Measurements from ENCODE around the gene CEACAM7.
"Not testable (repeated sequence)": the region's sequence is repeated elsewhere in the genome, so short reads cannot be mapped to it uniquely, and the experiment has no call there.

Gene CEACAM7

GRCh38 chr19:41688098-41688497 is at the start of gene CEACAM7:
Gene CEACAM7, minus strand, starts transcription at chr19:41688270. Its CDS starts 105 bp downstream, at chr19:41688165.
- DNase-seq: no peak

GRCh38 chr19:41735071-41735600 is 47.1 kb upstream of the CEACAM7 start:
- peak; percentile 69 for DNase-seq

GRCh38 chr19:41734585-41734984 is 46.5 kb upstream of the CEACAM7 start:
- DNase-seq: peak; percentile 96

DNA sequence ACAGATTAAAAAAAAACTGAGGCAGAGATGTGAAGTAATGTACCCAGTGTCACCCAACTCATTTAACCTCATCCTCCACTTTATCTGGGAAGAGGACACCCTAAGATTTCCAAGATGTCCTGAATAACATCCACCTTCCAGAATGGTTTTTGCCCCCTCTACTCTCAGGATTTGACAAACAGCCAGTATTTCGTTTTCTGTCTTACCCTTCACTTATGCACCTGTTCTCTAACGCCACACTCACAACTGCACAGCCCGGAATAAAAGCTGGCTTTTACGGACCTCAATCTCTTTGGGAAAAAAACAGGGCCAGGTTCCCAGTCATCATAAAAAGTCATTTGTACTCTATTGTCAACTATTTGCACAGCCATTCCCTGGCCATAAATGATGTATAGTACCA is 46.1 kb upstream of the CEACAM7 start:
- no peak for DNase-seq

DNA sequence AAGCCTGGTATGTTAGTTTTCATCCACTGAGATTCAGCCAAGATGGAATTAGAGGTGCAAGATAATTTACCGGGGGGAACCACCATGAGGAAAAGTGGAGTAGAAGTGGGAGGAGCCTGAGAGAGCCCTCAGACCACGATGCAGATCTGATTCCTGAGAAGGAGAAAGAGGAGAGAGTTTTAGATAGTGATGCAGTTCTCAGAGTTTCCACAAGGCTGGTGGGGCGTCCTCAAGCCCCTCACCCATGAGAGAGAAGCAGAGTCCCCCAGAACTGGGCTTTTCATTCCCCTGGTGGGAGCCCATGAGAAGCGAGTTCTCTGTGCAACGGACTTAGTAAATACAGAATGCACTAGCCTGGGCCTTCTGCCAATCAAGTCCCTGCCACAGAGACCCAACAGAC is 38.4 kb upstream of the CEACAM7 start:
- no peak for DNase-seq

DNA sequence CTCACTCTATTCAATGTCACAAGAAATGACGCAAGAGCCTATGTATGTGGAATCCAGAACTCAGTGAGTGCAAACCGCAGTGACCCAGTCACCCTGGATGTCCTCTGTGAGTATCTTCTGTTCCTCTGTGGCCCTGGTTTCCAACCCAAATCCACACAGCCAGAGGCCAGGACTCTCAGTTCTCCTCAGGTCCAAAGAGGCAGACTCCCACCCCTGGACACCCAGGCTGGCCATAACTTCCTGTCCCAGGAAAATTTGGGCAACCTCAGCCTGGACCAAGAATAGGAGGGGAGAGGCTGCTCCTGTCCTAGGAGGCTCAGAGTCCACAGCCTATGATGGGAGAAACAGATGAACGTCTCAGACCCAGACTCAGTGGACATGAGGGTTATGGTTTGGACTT is 32.0 kb upstream of the CEACAM7 start:
- DNase-seq: no peak

DNA sequence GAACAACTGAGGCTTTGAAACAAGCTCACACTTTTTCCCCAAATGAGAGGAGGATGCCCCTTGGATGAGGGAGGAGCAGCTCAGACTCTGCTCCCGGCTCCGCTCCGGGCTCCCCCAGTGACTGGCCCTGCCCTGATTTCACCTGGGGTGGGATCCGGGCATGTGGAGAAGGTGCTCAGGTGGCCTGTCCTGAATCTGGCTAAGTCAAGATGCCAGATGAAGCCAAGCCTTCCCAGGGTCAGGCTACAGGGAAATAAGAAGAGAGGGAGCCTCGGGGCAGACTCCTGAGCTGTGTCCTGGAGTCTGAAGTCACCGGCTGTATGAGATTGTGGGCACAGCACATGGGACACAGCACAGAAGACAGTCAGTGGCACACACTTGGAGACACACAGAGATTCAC is 30.7 kb upstream of the CEACAM7 start:
- DNase-seq: no peak

DNA sequence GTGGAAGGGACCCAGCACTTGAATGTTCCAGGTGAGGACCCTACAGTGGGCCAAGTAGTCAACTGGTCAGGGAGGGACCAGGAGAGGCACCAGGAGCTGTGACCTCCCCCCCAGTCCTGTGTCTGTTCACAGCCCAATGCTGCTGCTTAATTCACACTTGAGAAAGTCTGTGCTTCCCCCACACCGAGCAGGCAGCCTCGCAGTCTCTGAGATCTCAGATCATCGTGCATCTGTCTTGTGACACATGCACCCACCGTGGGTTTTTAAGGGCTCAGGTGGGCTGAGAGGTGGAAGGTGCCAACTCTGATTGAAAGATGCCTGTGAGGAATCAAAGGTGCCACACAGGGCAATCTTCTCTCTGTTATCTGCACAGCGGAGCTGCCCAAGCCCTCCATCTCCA is 26.5 kb upstream of the CEACAM7 start:
- DNase-seq: no peak

- DNase-seq: no peak
These were observed 23.5 kb upstream of the CEACAM7 start for GRCh38 chr19:41711376-41712261.

GRCh38 chr19:41709951-41710645 is 22.0 kb upstream of the CEACAM7 start:
- no peak for DNase-seq

- DNase-seq: not testable (repeated sequence)
These were observed 21.4 kb upstream of the CEACAM7 start for GRCh38 chr19:41709516-41709915.

DNA sequence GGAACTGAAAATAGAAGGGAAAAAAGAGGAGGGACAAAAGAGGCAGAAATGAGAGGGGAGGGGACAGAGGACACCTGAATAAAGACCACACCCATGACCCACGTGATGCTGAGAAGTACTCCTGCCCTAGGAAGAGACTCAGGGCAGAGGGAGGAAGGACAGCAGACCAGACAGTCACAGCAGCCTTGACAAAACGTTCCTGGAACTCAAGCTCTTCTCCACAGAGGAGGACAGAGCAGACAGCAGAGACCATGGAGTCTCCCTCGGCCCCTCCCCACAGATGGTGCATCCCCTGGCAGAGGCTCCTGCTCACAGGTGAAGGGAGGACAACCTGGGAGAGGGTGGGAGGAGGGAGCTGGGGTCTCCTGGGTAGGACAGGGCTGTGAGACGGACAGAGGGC is 20.4 kb upstream of the CEACAM7 start, which contains the start of gene CEACAM5:
TSS of gene CEACAM5 (plus strand) at position 146 of the 400 bp plus-strand sequence. CDS start at position 252, 106 bp downstream.
- peak; percentile 62 for DNase-seq

- no peak for DNase-seq
These were observed 19.9 kb upstream of the CEACAM7 start for GRCh38 chr19:41707871-41708371.

DNA sequence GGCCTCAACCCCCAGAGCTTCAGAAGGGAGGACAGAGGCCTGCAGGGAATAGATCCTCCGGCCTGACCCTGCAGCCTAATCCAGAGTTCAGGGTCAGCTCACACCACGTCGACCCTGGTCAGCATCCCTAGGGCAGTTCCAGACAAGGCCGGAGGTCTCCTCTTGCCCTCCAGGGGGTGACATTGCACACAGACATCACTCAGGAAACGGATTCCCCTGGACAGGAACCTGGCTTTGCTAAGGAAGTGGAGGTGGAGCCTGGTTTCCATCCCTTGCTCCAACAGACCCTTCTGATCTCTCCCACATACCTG is 19.4 kb upstream of the CEACAM7 start:
- no peak for DNase-seq

- peak; percentile 80 for DNase-seq
These were observed 18.9 kb upstream of the CEACAM7 start for GRCh38 chr19:41706741-41707501.

DNA sequence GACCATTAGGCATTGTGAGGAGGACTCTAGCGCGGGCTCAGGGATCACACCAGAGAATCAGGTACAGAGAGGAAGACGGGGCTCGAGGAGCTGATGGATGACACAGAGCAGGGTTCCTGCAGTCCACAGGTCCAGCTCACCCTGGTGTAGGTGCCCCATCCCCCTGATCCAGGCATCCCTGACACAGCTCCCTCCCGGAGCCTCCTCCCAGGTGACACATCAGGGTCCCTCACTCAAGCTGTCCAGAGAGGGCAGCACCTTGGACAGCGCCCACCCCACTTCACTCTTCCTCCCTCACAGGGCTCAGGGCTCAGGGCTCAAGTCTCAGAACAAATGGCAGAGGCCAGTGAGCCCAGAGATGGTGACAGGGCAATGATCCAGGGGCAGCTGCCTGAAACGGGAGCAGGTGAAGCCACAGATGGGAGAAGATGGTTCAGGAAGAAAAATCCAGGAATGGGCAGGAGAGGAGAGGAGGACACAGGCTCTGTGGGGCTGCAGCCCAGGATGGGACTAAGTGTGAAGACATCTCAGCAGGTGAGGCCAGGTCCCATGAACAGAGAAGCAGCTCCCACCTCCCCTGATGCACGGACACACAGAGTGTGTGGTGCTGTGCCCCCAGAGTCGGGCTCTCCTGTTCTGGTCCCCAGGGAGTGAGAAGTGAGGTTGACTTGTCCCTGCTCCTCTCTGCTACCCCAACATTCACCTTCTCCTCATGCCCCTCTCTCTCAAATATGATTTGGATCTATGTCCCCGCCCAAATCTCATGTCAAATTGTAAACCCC is 17.5 kb upstream of the CEACAM7 start:
- DNase-seq: no peak

DNA sequence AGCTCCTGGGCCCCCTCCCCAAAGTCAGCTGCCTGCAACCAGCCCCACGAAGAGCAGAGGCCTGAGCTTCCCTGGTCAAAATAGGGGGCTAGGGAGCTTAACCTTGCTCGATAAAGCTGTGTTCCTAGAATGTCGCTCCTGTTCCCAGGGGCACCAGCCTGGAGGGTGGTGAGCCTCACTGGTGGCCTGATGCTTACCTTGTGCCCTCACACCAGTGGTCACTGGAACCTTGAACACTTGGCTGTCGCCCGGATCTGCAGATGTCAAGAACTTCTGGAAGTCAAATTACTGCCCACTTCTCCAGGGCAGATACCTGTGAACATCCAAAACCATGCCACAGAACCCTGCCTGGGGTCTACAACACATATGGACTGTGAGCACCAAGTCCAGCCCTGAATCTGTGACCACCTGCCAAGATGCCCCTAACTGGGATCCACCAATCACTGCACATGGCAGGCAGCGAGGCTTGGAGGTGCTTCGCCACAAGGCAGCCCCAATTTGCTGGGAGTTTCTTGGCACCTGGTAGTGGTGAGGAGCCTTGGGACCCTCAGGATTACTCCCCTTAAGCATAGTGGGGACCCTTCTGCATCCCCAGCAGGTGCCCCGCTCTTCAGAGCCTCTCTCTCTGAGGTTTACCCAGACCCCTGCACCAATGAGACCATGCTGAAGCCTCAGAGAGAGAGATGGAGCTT is 15.7 kb upstream of the CEACAM7 start:
- DNase-seq: no peak

GRCh38 chr19:41702171-41702651 is 14.1 kb upstream of the CEACAM7 start:
- no peak for DNase-seq

DNA sequence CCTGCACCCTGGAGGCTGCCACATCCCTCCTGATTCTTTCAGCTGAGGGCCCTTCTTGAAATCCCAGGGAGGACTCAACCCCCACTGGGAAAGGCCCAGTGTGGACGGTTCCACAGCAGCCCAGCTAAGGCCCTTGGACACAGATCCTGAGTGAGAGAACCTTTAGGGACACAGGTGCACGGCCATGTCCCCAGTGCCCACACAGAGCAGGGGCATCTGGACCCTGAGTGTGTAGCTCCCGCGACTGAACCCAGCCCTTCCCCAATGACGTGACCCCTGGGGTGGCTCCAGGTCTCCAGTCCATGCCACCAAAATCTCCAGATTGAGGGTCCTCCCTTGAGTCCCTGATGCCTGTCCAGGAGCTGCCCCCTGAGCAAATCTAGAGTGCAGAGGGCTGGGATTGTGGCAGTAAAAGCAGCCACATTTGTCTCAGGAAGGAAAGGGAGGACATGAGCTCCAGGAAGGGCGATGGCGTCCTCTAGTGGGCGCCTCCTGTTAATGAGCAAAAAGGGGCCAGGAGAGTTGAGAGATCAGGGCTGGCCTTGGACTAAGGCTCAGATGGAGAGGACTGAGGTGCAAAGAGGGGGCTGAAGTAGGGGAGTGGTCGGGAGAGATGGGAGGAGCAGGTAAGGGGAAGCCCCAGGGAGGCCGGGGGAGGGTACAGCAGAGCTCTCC is 13.5 kb upstream of the CEACAM7 start:
- DNase-seq: no peak

DNA sequence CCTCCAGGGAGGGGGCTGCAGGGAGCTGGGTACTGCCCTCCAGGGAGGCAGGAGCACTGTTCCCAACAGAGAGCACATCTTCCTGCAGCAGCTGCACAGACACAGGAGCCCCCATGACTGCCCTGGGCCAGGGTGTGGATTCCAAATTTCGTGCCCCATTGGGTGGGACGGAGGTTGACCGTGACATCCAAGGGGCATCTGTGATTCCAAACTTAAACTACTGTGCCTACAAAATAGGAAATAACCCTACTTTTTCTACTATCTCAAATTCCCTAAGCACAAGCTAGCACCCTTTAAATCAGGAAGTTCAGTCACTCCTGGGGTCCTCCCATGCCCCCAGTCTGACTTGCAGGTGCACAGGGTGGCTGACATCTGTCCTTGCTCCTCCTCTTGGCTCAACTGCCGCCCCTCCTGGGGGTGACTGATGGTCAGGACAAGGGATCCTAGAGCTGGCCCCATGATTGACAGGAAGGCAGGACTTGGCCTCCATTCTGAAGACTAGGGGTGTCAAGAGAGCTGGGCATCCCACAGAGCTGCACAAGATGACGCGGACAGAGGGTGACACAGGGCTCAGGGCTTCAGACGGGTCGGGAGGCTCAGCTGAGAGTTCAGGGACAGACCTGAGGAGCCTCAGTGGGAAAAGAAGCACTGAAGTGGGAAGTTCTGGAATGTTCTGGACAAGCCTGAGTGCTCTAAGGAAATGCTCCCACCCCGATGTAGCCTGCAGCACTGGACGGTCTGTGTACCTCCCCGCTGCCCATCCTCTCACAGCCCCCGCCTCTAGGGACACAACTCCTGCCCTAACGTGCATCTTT is 12.5 kb upstream of the CEACAM7 start:
- no peak for DNase-seq

All from NCI-H510A treated with DMSO at 0.1 percent for 48 hours (cell line).